Ovary (tissue), 9 donors: Measurements from ENCODE around the gene NUAK1. TPM values are rescaled to one million over a fixed set of nuclear protein-coding genes. Genes with fewer than 3 reads are reported as not detected.

Source experiments
- DNase-seq, 5 donors: peaks; one replicate each; pipeline ENCODE4 v3.0.0-alpha.2; 2019 to 2020
- H3K27ac ChIP-seq, 2 donors: fragments of 200-600 bp; one replicate each; pipeline versions ENCODE4 v1.5.1 to v1.8.0; 2019 to 2022
- H3K27me3 ChIP-seq: fragments of 200-600 bp; one replicate; pipeline ENCODE4 v1.8.0; 2022
- H3K36me3 ChIP-seq: fragments of 200-600 bp; sonication (generic); one replicate; pipeline ENCODE4 v1.5.1; 2019
- H3K4me1 ChIP-seq: one replicate; pipeline ENCODE4 v1.8.1; 2013; ENCODE audit warnings: mild to moderate bottlenecking, moderate library complexity; ENCODE audit not compliant: insufficient read depth
- H3K4me3 ChIP-seq: fragments of 200-600 bp; sonication (generic); one replicate; pipeline ENCODE4 v1.5.1; 2017
- H3K9me3 ChIP-seq, 2 donors: fragments of 200-600 bp in 1 of 2; sonication (generic) in 1 of 2; one replicate each; pipeline versions ENCODE4 v1.5.1 to v1.8.1; 2013 to 2019; ENCODE audit warnings: mild to moderate bottlenecking in 1 of 2, moderate library complexity in 1 of 2
- CTCF ChIP-seq, 3 donors: fragments of 450-650 bp in 2 of 3; fragments of 200-600 bp in 1 of 3; IDR thresholded peaks; one replicate each; pipeline versions ENCODE4 v1.5.1 to v1.8.0; 2016 to 2022; ENCODE audit warnings: antibody characterized with exemption in 3 of 3, mild to moderate bottlenecking in 1 of 3
- EP300 ChIP-seq: sonication (generic); formaldehyde crosslinking; IDR thresholded peaks from one replicate; pipeline ENCODE4 v1.6.1; 2017; ENCODE audit warnings: antibody characterized with exemption
- POLR2A ChIP-seq: fragments of 450-650 bp; IDR thresholded peaks from one replicate; pipeline ENCODE4 v1.6.1; 2017; ENCODE audit warnings: antibody characterized with exemption, mild to moderate bottlenecking, moderate library complexity
- WGBS, 3 donors: extraction: QIAGEN DNeasy Blood & Tissue Kit in 1 of 3; methylation state at CpG; one replicate each; pipeline versions ENCODE4 v1.1.5 to v1.1.7; 2013 to 2017; 5-methylcytosine and 5-hydroxymethylcytosine counted together
- intact Hi-C, 4 donors: fragments of 100-400 bp; cut with DNase I; formaldehyde crosslinking; loops; one replicate each; pipeline versions ENCODE4 v1.11.0 to v1.15.1; 2022 to 2023
- polyA plus RNA-seq, 2 donors: library from polyadenylated mRNA; stranded (reverse); fragments of 200-250 nt in 1 of 2; fragments of 350-450 nt in 1 of 2; fragmentation: Illumina TruSeq in 1 of 2; extraction: RNeasy Lipid Tissue Mini Kit (QIAGEN cat#74804) in 1 of 2; gene quantifications; one replicate each; pipeline ENCODE4 v1.2.3, GENCODE V29; 2013 to 2014
- total RNA-seq, 7 donors: library from RNA; depleted of rRNA in 2 of 7; stranded (reverse); fragments of >200 nt in 2 of 7; fragmentation: NEBNext Ultra II Directional in 3 of 7; extraction: Animal tissue kit (Norgen Biotek cat#: 25700) in 3 of 7; gene quantifications; one replicate each; pipeline versions ENCODE4 v1.1.0 to v1.2.4, GENCODE V29; 2016 to 2023
- donor health status: DM: no; HTN: no; CAD: no; lungs with moderate emphysema.
- donor health status: DM: no; HTN: no; CAD: no.
- donor health status: Bipolar disorder and iron deficiency.
- donor health status: DM: yes; HTN: yes; CAD: no.
- donor health status: DM: no; HTN: no; CAD: no.
- donor health status: DM: yes; HTN: yes; CAD: no.

Gene NUAK1
- total and polyA plus RNA-seq, 9 donors: 2.8 to 22.2 (median 12.0) TPM

- no peak overlapping the region for H3K27ac ChIP-seq
- 88 to 92% (median 89%) methylated on average over 5 of the region's 5 CpGs for WGBS, 3 donors
- no peak for DNase-seq
- H3K36me3 ChIP-seq: no peaks in the 10 kb centered on the region
- intact Hi-C loops: no loop called here
- H3K4me3 ChIP-seq: no peak overlapping the region
- TF ChIP-seq EP300 (no peak), CTCF (IDR thresholded peaks at IDR 0.05) (no peak), POLR2A (no peak)
- no peaks in the 10 kb centered on the region for H3K27me3 ChIP-seq
- peaks cover 25% of the 10 kb centered on the region for H3K4me1 ChIP-seq
- H3K9me3 ChIP-seq: no peaks in the 10 kb centered on the region
Measured at GRCh38 chr12:106094304-106094703, 44.5 kb downstream of the NUAK1 start.

- intact Hi-C loops: no loop called here
- no peak for DNase-seq
- Histone ChIP-seq H3K9me3 (no peaks in the 10 kb centered on the region), H3K4me3 (no peak overlapping the region), H3K27ac (no peak overlapping the region), H3K4me1 (peaks cover 26% of the 10 kb centered on the region), H3K36me3 (no peaks in the 10 kb centered on the region), H3K27me3 (no peaks in the 10 kb centered on the region)
- TF ChIP-seq EP300: no peak
- no peak for TF ChIP-seq CTCF (IDR thresholded peaks at IDR 0.05)
- TF ChIP-seq POLR2A: no peak
- 75 to 91% (median 77%) methylated on average over 6 of the region's 6 CpGs for WGBS, 3 donors
Measured at GRCh38 chr12:106093246-106093645, 45.5 kb downstream of the NUAK1 start.

- peak overlapping the region; percentile 74 to 80 for H3K27ac ChIP-seq
- intact Hi-C loops: no loop called here
Measured at GRCh38 chr12:106091446-106091820, 47.3 kb downstream of the NUAK1 start.

GRCh38 chr12:106090591-106091445 is 47.9 kb downstream of the NUAK1 start:
- Histone ChIP-seq H3K36me3 (no peaks in the 10 kb centered on the region), H3K9me3 (no peaks in the 10 kb centered on the region), H3K4me1 (peaks cover 21% of the 10 kb centered on the region), H3K27ac (peak overlapping the region; percentile 74 to 80), H3K4me3 (no peak overlapping the region), H3K27me3 (no peaks in the 10 kb centered on the region)
- intact Hi-C loops: no loop called here
- 18 to 29% (median 28%) methylated on average over 10 of the region's 10 CpGs for WGBS, 3 donors
- TF ChIP-seq POLR2A: no peak
- no peak for TF ChIP-seq CTCF (IDR thresholded peaks at IDR 0.05)
- TF ChIP-seq EP300: no peak
- DNase-seq: peak; percentile 36 to 58 (median 46)

More at GRCh38 chr12:106091446-106091820, 47.3 kb downstream of the NUAK1 start:
- TF ChIP-seq CTCF (IDR thresholded peaks at IDR 0.05): no peak
- no peak for TF ChIP-seq EP300
- TF ChIP-seq POLR2A: no peak
- H3K27me3 ChIP-seq: no peaks in the 10 kb centered on the region
- WGBS, 3 donors: 59% methylated on average over 6 of the region's 6 CpGs
- no peaks in the 10 kb centered on the region for H3K9me3 ChIP-seq
- H3K4me3 ChIP-seq: no peak overlapping the region
- DNase-seq: no peak
- no peaks in the 10 kb centered on the region for H3K36me3 ChIP-seq
- H3K4me1 ChIP-seq: peaks cover 22% of the 10 kb centered on the region
